D721Med (cell line): ENCODE data around the gene PACSIN1.

Source experiments
- DNase-seq: peaks from one replicate; pipeline ENCODE4 v3.0.0; 2011; ENCODE audit warnings: low spot score; ENCODE audit not compliant: insufficient read length
- FAIRE-seq: peaks from 2 replicates; lab custom pipeline; 2011; peaks lifted over from hg19 to GRCh38; lab: Jason Lieb, UNC
- TF ChIP-seq, protein P1 (sequence below): IDR thresholded peaks from 2 replicates; pipeline ENCODE4 v1.5.1; 2012; ENCODE audit warnings: mild to moderate bottlenecking, control low read depth; ENCODE audit not compliant: insufficient read depth; ENCODE audit errors: missing control alignments

PACSIN1 gene

DNA sequence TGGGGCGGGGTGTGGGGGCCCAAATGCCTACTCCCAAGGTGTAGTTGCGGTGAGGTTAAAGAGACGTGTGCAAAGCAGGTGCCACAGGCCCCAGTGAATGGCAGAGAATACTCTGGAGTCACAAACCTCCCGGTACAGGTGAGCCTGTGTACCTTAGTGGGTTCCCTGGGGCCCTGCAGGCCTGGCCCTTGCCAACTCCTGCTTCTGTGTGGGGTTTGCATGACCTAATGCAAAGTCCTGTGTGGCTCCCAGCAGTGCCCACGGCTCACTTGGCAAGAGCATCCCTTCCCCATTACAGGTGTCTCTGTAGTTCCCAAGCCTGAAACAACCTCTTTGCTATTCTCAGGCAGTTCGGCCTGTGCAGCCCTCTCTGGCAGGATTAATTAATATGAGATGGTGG lies 72.7 kb downstream of the PACSIN1 start:
- TF ChIP-seq, protein P1, sequence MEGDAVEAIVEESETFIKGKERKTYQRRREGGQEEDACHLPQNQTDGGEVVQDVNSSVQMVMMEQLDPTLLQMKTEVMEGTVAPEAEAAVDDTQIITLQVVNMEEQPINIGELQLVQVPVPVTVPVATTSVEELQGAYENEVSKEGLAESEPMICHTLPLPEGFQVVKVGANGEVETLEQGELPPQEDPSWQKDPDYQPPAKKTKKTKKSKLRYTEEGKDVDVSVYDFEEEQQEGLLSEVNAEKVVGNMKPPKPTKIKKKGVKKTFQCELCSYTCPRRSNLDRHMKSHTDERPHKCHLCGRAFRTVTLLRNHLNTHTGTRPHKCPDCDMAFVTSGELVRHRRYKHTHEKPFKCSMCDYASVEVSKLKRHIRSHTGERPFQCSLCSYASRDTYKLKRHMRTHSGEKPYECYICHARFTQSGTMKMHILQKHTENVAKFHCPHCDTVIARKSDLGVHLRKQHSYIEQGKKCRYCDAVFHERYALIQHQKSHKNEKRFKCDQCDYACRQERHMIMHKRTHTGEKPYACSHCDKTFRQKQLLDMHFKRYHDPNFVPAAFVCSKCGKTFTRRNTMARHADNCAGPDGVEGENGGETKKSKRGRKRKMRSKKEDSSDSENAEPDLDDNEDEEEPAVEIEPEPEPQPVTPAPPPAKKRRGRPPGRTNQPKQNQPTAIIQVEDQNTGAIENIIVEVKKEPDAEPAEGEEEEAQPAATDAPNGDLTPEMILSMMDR, result no peak
- FAIRE-seq (no peak), DNase-seq (no peak)

DNA sequence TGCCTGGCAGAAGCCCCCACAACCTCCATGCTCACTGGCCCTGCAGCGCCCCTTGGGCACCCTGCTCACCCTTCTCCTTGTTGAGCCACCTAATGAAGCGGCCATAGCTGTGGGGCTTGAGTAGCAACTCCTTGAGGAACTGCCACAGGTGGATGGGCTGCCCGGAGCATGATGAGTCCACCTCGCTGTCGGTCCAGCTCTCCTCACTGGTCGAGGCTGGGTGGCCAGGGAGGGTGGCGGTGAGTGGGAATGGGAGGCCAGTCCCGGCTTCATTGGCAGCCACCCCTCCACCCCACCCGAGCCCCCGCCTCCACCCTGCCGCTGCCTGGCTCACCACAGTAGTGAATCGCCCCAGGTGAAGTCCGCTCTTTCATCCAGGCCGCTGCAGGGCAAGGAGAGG lies 73.3 kb downstream of the PACSIN1 start:
- DNase-seq, result no peak
- FAIRE-seq, result no peak
- TF ChIP-seq, protein P1, result no peak

DNA sequence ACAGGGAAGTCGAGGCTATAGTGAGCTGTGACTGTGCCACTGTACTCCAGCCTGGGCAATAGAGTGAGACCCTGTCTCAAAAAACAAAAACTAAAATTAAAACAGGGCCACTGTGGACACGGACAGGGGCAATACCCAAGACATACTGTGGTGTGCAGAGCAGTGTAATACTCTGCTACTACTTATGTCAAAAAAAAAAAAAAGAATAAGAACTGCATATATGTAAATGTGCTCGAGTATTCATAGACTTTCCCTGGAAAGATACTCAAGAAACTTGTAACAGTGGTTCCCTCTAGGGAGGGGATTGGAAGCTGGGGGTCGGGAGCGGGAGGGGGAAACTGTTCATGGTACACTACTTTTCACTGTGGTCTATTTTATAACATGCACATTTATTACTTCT lies 74.3 kb downstream of the PACSIN1 start:
- no peak for FAIRE-seq

DNA sequence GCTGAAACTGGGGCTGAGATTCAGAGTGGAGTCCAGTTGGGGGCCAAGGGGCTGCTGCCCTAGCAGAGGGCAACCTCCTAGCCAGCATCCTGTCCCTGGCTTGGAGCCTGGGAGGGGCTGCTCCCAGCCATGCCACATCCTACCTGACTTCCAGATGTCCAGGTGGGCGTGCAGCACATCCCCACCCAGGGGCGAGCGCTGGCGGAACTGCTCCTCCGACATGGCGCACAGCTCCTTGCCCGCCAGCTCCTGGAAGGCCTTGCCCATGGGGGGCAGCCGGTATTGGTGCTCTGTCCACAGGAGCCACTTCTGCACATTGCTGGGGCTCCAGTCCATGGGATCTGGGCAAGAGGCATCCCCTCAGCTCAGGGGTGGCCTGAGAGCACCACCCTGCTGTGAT lies 75.0 kb downstream of the PACSIN1 start:
- TF ChIP-seq, protein P1, result no peak
- DNase-seq (no peak), FAIRE-seq (no peak)

More for the DNA sequence above, 74.3 kb downstream of the PACSIN1 start:
- no peak for DNase-seq
- TF ChIP-seq, protein P1, result no peak

DNA sequence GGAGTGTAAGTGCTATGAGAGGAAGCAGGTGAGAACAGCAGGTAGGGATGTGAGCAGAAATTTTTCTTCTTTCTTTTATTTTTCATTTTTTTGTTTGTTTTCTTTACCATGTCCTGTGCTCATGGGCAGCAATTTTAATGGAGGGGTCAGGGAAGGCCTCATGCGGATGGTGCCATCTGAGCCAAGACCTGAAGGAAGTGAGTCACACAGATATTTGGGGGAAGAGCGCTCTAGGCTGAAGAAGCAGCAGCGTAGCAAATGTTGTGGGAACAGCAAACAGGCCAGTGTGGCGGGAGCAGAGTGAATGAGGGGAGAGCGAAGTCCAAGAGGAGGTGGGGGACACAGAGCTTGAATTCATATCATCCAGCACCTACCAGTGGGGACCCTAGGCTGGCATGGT lies 77.5 kb downstream of the PACSIN1 start:
- TF ChIP-seq, protein P1, result no peak
- DNase-seq, result no peak

DNA sequence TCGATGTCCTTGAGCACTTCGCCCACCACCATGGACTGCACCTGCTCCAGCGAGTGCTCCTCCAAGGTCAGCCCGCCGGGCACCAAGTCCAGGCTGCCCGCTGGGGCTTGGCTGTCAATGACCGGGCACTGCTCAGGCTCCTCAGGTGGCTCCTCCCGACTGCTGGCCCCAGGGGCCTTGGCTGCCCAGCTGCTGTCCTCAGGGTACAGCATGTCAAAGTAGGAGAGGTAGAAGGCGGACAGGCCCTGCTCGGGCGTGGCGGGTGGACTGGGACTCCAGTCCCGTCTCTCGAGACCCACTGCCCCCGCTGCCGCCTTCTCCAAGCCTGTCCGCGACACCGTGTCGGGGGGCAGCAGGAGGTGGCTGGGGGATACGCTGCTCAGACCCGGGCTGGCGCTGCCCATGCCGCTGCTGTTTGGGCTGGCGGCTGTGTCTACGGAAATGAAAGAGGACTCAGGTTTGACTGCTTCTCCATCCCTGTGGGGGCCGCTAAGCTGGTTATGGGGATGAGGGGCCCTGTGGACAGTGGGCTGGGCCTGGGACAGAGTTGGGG lies 78.3 kb downstream of the PACSIN1 start:
- FAIRE-seq (no peak), DNase-seq (no peak)
- TF ChIP-seq, protein P1, result no peak

More for the DNA sequence above, 77.5 kb downstream of the PACSIN1 start:
- no peak for FAIRE-seq

DNA sequence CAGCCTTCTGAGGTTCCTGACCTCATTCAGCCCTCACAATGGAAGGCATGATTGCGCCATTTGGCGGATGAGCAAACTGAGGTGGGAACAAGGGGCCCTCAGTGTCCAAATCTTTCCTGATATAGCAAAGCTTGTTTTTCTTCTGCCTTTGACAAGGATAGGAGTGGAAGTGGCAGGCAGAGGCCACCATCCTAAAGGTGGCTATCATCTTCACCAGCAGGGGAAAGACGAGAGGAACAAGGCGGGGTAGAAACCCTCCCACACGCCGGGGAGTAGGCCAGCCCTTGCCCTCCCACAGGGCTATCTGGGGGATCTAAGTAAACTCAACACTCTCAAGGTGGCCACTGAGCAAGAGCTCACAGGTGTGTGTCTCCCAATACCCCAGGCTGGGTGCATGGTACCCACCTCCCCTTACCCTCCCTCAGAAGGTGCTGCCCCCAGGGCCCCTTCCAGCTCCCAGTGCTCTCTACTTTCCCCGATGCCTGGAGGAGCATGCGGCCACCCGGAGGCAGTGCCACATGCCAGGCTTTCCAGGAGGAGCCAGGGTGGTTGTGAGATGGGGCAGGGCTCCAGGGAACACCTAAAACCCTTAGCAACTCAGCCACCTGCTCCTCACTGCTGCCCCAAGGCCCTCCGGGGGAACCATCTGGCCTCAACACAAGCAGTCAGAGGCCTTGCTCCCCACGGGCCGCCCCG lies 79.0 kb downstream of the PACSIN1 start:
- DNase-seq (no peak), FAIRE-seq (no peak)
- TF ChIP-seq, protein P1, result no peak
